Progenitor cell of endocrine pancreas (in vitro differentiated cells): ENCODE results near the gene OSGEP. TPM values are rescaled to one million over a fixed set of nuclear protein-coding genes. Genes with fewer than 3 reads are reported as not detected.

Experiments used
- DNase-seq: peaks from one replicate; pipeline ENCODE4 v3.0.0; 2021; ENCODE audit warnings: low spot score; ENCODE audit not compliant: unreplicated experiment
- H3K27ac Mint-ChIP-seq: 2 replicates; pipeline ENCODE4 v1.8.0; 2021; ENCODE audit warnings: mild to moderate bottlenecking, moderate library complexity, mixed read lengths
- H3K27me3 Mint-ChIP-seq: 2 replicates; pipeline ENCODE4 v1.8.0; 2021; ENCODE audit warnings: mixed read lengths
- H3K36me3 Mint-ChIP-seq: 2 replicates; pipeline ENCODE4 v1.8.0; 2022; ENCODE audit warnings: mixed read lengths; ENCODE audit not compliant: insufficient read depth
- H3K4me1 Mint-ChIP-seq: 2 replicates; pipeline ENCODE4 v1.8.0; 2021; ENCODE audit warnings: low read depth, mixed read lengths
- H3K4me3 Mint-ChIP-seq: 2 replicates; pipeline ENCODE4 v1.8.0; 2021; ENCODE audit warnings: low read depth, mild to moderate bottlenecking, moderate library complexity, mixed read lengths
- H3K9me3 Mint-ChIP-seq: 2 replicates; pipeline ENCODE4 v1.8.0; 2021; ENCODE audit warnings: low read depth, mixed read lengths
- long read RNA-seq: library from polyadenylated mRNA; unstranded; transcript quantifications from one replicate; pipeline ENCODE4 v2.0.0, GENCODE V29; 2020
- total RNA-seq: library from RNA; stranded (reverse); gene quantifications from 2 replicates; pipeline ENCODE4 v1.2.1, GENCODE V29; 2021
- TF ChIP-seq, protein P1 (sequence below): fragments of 200-600 bp; sonication (generic); IDR thresholded peaks from one replicate; pipeline ENCODE4 v1.5.0; 2021; ENCODE audit warnings: antibody characterized with exemption, mild to moderate bottlenecking; ENCODE audit not compliant: unreplicated experiment

The OSGEP gene
- total RNA-seq, result 89.0 and 94.4 TPM in 2 replicates
- long read RNA-seq, transcript OSGEP-201 (11 exons, 2,002 nt), result major isoform, 51 of 82 reads
- long read RNA-seq, partial matches to known transcripts, result 5 of 82 reads
- long read RNA-seq, other reads (novel, unspliced or antisense), result 18 of 82 reads

GRCh38 chr14:20454516-20455354 lies at the start of gene OSGEP, which contains the start of gene APEX1:
Gene OSGEP (minus strand): TSS chr14:20454812. CDS start chr14:20454683, 129 bp downstream.
Gene APEX1 (plus strand): TSS chr14:20455226. CDS start chr14:20455646, 420 bp downstream.
- Mint-ChIP-seq H3K9me3 (no peaks in the 10 kb centered on the region), H3K36me3 (peaks cover 23% of the 10 kb centered on the region), H3K27ac (no peak within 1 kb of the TSS), H3K4me3 (no peak within 1 kb of the TSS), H3K27me3 (no peaks in the 10 kb centered on the region), H3K4me1 (peaks cover 1% of the 10 kb centered on the region)
- TF ChIP-seq, protein P1, sequence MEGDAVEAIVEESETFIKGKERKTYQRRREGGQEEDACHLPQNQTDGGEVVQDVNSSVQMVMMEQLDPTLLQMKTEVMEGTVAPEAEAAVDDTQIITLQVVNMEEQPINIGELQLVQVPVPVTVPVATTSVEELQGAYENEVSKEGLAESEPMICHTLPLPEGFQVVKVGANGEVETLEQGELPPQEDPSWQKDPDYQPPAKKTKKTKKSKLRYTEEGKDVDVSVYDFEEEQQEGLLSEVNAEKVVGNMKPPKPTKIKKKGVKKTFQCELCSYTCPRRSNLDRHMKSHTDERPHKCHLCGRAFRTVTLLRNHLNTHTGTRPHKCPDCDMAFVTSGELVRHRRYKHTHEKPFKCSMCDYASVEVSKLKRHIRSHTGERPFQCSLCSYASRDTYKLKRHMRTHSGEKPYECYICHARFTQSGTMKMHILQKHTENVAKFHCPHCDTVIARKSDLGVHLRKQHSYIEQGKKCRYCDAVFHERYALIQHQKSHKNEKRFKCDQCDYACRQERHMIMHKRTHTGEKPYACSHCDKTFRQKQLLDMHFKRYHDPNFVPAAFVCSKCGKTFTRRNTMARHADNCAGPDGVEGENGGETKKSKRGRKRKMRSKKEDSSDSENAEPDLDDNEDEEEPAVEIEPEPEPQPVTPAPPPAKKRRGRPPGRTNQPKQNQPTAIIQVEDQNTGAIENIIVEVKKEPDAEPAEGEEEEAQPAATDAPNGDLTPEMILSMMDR, result no peak
- DNase-seq, result peak; percentile 94

- H3K27me3 Mint-ChIP-seq, result no peaks in the 10 kb centered on the region
- H3K9me3 Mint-ChIP-seq, result peaks cover 3% of the 10 kb centered on the region
- H3K36me3 Mint-ChIP-seq, result peaks cover 2% of the 10 kb centered on the region
- TF ChIP-seq, protein P1, result no peak
- H3K4me3 Mint-ChIP-seq, result no peak overlapping the region
- H3K27ac Mint-ChIP-seq, result no peak overlapping the region
- DNase-seq, result no peak
- H3K4me1 Mint-ChIP-seq, result peaks cover 11% of the 10 kb centered on the region
Observed at GRCh38 chr14:20503898-20504297, 49.3 kb upstream of the OSGEP start.

- H3K4me1 Mint-ChIP-seq, result peaks cover 11% of the 10 kb centered on the region
- H3K36me3 Mint-ChIP-seq, result peaks cover 2% of the 10 kb centered on the region
- peaks cover 3% of the 10 kb centered on the region for H3K9me3 Mint-ChIP-seq
- H3K27me3 Mint-ChIP-seq, result no peaks in the 10 kb centered on the region
- DNase-seq, result no peak
- H3K4me3 Mint-ChIP-seq, result no peak overlapping the region
- TF ChIP-seq, protein P1, result no peak
- no peak overlapping the region for H3K27ac Mint-ChIP-seq
Observed at GRCh38 chr14:20501346-20501745, 46.7 kb upstream of the OSGEP start.

DNA sequence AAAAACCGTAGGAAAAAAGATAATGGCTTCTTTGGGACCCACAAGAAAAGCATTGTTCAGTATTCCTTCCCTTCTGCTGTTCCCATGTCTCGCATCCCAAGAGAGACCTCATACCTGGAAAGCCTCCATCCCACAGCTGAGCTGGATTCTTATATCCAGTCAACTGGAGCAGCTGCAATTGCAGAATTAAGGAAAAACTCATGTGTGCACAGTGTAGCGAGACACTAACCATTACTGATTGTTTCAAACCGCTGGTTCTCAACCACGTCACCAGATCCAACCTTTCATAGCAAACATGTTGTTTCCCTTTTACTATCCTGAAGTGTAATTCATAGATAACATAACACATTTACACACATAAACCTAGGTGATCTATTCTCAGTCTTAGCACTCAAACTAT lies 45.3 kb upstream of the OSGEP start:
- peaks cover 11% of the 10 kb centered on the region for H3K4me1 Mint-ChIP-seq
- no peaks in the 10 kb centered on the region for H3K27me3 Mint-ChIP-seq
- H3K36me3 Mint-ChIP-seq, result peaks cover 2% of the 10 kb centered on the region
- DNase-seq, result no peak
- H3K27ac Mint-ChIP-seq, result no peak overlapping the region
- no peak overlapping the region for H3K4me3 Mint-ChIP-seq
- TF ChIP-seq, protein P1, result no peak
- H3K9me3 Mint-ChIP-seq, result peaks cover 3% of the 10 kb centered on the region

DNA sequence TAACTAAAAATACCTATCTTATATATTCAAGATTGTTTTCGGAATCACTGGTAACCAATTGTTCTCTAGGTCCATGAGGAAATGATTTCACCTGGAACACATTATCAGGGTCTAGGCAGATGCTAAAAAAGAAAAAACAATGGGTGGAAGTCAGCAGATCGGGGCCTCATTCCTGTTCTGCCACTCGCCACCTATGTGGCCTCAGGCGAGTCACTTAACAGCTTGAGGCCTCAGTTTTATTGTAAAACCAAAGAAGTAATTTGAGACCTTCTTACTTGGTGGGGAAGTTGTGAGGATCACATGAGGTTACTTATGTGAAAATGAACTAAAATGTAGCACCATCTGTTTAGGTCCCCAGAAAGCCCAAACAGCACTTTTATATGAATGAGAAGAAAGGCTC lies 44.5 kb upstream of the OSGEP start:
- peaks cover 11% of the 10 kb centered on the region for H3K4me1 Mint-ChIP-seq
- no peak overlapping the region for H3K4me3 Mint-ChIP-seq
- peak overlapping the region; percentile 26 for H3K27ac Mint-ChIP-seq
- no peaks in the 10 kb centered on the region for H3K27me3 Mint-ChIP-seq
- DNase-seq, result no peak
- TF ChIP-seq, protein P1, result no peak
- H3K36me3 Mint-ChIP-seq, result peaks cover 2% of the 10 kb centered on the region
- H3K9me3 Mint-ChIP-seq, result peaks cover 3% of the 10 kb centered on the region
